ENCODE data around the gene LRRN4.

The LRRN4 gene

DNA sequence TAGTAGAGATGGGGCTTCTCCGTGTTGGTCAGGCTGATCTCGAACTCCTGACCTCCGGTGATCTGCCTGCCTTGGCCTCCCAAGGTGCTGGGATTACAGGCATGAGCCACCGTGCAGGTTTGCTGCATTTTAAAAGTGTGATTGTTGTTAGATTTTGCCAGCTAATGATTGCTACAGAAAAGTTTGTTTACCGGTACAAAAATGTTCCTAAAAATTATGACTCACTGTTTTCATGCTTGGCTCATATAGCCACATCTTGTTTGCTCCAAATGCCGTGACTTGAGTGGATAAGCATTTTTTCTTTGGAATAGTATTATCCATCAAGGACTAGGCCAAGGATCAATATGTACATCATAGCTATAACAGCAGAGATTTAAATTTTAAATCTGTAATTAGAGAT lies 24.3 kb downstream of the LRRN4 start:
- no peak for DNase-seq

DNA sequence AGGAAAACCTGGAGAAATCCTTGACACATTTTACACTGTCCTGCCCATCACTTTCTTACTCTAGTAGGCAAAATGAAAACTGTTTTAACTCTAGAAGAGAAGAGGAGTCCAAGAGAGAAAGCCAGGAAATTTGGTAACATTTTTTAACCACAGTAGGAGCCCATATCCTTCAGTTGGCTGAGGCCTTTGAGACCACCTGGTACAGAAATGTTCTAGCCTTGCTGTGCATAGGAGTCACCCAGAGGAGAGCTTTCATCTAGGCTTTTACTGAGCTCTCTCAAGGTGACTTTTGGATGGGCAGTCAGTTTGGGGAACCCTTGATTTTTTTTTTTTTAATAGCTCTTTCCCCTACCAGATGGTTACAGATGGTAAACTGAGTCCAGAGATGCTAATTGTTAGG lies 25.0 kb downstream of the LRRN4 start:
- no peak for DNase-seq

GRCh38 chr20:6026051-6026450 lies 27.8 kb downstream of the LRRN4 start:
- no peak for DNase-seq

DNA sequence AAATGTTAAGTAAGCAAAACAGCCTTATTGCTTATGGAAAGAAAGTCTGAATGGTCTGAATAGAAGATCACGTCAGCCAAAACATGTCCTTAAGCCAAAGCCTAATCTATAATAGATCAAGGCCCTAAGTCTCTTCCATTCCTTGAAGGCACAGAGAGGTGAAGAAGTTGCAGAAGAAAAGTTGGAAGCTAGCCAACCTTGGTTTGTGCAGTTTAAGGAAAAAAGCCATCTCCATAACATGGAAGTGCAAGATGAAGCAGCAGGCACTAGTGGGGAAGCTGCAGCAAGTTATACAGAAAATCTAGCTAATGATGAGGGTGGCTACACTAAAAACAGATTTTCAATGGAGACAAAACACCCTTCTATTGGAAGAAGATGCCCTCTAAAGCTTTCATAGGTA lies 29.1 kb downstream of the LRRN4 start:
- no peak for DNase-seq

DNA sequence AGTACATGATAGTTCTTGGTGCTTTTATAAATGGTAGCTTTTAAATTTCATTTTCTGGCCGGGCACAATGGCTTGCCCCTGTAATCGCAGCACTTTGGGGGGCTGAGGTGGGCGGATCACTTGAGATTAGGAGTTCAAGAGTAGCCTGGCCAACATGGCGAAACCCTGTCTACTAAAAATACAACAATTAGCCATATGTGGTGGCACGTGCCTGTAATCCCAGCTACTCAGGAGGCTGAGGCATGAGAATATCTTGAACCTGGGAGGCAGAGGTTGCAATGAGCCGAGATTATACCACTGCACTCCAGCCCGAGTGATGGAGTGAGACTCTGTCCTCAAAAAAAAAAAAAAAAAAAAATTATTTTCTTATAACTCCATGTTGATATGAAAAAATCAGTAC lies 36.0 kb downstream of the LRRN4 start:
- no peak for DNase-seq

DNA sequence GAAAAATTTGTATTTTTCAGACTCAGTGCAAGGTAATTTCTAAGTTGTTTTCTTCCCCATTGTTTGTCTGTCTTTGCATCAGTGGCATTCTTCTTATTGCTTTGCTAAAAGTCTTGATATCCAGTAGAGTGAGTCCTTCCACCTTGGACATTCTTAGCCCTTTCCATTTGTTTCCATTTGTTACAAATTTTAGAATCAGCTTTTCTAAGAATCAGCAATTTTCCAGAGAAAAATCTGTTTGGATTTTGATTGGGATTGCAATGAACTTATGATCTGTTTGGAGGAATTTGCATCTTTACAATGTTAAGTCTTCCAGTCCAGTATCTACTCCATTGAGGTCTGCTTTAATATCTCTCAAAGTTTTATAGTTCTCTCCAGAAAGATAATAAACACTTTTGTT lies 36.4 kb downstream of the LRRN4 start:
- no peak for DNase-seq

DNA sequence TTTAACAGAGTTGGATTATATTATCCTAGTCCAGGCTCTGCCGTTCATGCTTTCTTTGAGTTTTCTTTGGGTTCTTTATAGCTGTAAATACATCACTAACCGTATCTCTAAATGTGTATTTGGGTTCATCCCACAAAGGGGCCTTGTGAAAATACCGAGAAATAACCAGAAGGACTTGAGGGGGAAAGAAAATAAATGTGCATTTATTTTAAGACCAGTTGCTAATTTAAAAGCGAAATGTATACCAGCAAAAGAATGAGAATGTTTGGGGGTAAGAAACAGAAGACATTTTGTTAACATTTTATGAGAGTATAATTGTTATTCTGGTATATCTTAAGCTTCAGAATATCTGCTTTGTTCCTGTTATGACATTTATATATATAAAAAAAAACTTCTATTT lies 38.9 kb downstream of the LRRN4 start:
- DNase-seq, result no peak

GRCh38 chr20:6014017-6014416 lies 39.8 kb downstream of the LRRN4 start:
- no peak for DNase-seq

- no peak for DNase-seq
These were observed 41.7 kb downstream of the LRRN4 start for GRCh38 chr20:6012179-6012578.

GRCh38 chr20:6008254-6008653 lies 45.6 kb downstream of the LRRN4 start:
- DNase-seq, result no peak

- DNase-seq, result no peak
These were observed 46.2 kb downstream of the LRRN4 start for GRCh38 chr20:6007529-6008103.

DNA sequence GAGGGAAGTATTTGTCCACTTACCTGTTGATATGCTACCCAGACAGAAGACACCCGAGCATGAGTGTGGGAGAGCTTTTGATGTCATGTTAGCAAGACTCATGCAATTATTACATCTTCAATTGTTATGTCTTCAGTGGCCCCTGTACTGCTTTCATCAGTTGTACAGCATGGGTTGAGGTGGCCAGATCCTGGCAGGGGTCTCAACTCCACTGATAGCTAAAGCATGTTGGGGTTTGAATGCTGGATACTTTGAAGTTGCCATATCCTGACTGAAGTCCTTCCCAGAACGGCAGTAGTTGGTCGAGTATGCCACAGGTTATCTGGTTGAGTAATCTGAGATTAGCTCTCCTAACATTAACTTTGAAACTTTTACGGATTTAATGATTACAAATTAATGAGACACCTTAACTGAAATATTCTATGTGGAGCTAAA lies 46.7 kb downstream of the LRRN4 start:
- no peak for DNase-seq

- no peak for DNase-seq
These were observed 47.3 kb downstream of the LRRN4 start for GRCh38 chr20:6006603-6006949.

DNA sequence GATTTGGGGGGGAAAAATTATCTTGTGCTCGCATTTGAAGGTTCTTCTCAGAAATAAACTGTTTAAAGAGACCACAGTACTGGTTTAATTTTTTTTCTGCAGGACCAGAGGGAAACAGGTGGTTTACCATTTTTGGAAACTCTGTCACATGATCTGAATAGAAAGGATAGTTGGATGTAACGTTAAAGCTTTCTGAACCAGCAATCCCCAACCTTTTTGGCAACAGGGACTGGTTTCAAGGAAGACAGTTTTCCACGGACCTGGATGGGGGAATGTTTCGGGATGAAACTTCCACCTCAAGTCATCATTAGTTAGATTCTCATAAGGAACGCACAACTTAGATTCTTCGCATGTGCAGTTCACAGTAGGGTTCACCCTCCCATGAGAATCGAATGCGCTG lies 53.0 kb downstream of the LRRN4 start:
- DNase-seq, result no peak

- no peak for DNase-seq
These were observed 54.1 kb downstream of the LRRN4 start for GRCh38 chr20:5999783-6000182.

DNA sequence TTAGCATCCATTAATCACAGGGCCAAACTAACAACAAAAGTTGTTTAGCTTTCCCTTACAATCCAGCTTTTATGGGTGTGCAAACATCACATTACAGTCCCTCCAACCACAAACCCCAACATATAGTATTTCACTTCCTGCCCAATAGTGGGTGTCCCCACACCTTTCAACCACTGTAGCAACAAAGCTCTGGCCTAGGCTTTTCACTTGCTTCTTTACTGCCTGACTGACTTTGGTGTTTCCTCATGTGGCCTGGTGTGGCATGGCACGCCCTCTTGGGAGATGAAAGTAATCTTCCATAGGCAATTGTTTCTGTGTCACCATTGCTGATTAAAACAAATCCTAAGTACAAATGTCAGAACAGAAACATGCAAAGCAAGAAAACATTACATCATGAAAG lies 57.1 kb downstream of the LRRN4 start:
- no peak for DNase-seq

DNA sequence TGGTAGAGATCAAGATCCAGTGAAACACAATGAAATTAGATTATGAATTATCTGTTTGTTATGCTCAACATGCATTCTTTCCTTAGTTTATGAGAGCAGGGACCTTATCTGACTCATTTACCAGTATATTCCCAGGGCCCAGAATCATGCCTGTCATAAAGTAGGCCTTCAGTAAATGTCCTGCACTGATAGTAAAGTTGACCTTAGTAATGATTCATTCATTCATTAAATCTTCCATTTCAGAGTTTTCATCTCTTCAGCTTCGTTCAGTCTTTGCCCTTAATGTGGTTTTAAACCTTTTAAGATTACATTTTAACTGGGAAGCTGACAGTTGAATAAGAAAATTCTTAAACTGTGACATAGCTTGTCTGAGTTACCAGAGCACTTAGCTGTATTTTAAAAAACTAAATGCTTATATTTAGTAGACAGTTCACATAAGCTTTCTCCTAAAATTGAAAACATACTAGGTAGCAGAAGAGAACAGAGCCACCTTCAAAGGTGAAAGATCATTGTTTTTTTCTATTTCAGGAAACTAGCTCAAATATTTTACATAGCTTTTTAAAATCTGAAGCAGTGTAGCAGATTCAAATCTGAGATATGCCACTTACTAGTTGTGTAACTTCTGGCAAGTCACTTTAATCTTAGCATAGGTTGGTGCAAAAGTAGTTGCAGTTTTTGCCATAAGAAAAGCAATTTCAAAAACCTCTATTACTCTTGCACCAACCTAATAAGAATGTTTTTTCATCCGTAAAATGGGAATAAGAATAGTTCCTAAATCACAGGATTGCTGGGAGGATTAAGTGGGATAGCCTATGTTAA lies 62.0 kb downstream of the LRRN4 start:
- DNase-seq, result no peak

- no peak for DNase-seq
These were observed 62.9 kb downstream of the LRRN4 start for GRCh38 chr20:5990946-5991345.
